HG03066 (cell line): ENCODE data around the gene CD40LG.

ENCODE experiments used
- ATAC-seq: cut with Tn5 transposase; IDR thresholded peaks from one replicate; pipeline ENCODE4 v1.9.1; 2021; ENCODE audit warnings: low read depth; ENCODE audit not compliant: unreplicated experiment

CD40LG gene

DNA sequence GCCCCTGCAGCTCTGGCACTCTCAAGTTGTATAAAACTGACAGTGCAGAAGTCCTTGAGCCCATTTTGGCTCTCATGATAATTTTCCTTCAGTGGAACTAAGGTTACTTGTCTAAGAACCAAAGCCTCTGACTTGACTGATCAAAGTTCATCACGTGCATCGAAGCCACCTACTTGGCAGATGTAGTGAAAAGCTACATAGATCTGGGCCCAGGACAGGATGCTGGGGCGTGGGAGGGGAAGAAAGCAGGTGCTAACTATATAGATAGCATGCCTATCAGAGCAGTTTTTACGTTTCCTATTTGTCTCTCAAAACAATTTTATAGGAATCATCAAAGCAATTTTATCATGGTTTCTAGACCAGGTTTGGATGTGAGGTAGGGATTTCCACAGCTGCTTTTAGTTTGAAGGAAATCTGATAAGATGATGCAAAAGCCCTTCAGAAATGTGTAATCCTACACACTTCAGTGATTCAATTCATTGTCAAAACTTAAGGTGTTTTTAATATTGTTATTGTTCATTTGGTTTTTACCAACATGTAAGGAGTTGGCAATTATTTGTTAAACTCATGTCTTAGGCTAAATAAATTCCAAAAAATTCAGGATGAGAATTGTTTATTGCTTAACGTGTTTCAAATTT, 1.2 kb upstream of the CD40LG start:
- no peak for ATAC-seq

DNA sequence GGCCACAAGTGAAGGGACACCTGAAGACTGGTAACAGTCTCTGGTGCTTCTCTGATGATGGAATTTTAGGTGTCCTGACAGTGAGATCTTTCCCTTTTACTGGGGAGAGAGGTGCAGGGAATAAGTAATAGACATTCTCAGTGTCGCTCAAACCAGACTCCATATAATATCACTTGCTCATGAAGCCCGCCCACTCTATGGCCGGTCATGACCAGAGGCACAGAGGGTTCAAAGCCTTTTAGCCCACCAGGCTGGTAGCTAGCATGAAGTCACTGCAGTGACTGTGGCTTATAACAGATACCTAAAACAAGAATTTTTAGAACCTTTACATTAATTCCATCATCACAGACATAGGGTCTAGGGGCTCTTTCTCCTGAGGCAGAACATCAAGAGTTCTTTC, 2.9 kb downstream of the CD40LG start:
- no peak for ATAC-seq

DNA sequence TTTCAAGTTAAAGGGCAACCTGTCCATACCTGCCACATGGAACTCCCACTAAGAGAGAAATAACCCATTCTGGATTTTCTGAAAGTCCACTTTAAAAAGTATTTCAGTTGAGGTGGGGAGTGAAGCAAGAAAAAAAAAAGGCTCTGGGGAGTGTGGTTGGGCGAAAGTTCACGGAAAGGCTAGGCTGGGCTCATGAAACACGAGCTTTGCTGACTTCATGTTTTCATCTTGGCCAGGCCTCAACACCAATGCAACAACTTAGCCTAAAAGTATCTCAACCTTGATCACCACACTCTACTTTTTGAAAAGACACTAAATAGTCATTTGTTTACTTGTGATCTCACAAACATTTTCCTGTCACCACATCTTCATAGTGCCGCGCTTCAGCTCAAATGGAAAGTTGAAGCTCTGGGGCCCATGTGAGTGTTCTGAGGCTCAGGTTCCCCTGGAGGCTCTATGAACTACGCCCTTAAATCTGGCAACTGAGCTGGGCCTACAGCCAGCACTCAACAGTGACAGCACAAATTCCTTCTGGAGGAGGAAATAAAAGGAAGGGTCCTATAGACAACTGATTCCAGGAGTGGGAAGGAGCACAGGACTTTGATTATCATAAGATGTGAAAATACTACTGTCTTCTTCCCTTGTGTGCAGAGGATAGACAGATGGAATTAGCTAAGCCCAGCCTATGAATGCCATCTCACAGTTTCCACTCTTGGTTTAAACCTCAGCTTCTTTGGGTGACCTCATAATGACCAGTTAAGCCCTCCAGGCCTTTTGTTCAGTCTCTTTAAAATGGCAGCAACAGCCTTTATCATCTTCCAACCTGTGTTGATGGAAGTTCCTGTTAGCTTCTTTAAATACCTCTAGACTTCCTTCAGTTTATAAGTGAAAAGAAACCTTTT, 5.1 kb downstream of the CD40LG start:
- ATAC-seq = no peak

DNA sequence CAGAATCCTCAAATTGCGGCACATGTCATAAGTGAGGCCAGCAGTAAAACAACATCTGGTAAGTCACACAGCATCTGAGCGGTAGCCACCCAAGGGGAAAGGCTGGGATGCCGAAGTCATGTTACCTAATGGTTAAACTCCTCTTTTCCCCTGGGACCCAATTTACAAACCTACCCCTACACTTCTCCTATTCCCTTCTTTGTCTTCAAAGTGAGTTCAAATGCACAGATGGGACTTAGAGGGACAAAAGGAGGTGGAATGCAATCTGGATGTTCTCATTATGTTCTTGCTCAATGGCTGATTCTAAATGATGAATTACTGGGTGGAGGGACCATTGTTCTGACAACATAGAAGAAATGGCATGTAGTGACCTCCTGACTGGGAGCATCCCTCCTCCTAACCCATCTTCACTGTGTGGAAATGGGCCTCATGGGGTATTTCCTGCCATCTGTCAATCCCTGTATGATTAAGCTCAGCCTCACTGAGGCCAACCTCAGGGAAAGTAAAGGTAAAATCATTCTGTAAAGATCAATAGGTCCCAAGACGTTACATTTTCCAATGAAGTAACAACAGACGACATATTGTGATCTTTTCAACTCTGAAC, 8.5 kb downstream of the CD40LG start:
- ATAC-seq = no peak

DNA sequence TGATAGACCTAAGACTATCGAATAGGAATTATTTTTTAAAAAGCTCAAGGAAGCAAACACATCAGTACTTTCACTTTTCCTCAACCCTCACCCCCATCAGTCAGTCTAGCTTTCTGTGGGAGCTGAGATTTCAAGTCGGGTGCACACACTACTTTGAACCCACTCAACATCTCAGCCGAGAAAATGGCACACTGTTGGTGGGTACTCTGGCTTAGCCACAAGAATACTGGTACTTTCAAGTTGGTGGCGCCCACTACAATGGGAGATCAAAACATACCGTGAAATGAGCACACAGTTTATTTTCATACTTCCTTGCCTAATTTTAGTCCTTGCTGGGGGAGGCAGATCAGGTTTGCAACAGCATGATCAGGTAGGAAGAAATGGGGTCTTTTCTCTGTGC, 10.2 kb downstream of the CD40LG start:
- ATAC-seq = no peak

DNA sequence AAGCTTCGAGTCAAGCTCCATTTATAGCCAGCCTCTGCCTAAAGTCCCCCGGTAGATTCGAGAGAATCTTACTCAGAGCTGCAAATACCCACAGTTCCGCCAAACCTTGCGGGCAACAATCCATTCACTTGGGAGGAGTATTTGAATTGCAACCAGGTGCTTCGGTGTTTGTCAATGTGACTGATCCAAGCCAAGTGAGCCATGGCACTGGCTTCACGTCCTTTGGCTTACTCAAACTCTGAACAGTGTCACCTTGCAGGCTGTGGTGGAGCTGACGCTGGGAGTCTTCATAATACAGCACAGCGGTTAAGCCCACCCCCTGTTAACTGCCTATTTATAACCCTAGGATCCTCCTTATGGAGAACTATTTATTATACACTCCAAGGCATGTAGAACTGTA, 11.2 kb downstream of the CD40LG start:
- no peak for ATAC-seq

DNA sequence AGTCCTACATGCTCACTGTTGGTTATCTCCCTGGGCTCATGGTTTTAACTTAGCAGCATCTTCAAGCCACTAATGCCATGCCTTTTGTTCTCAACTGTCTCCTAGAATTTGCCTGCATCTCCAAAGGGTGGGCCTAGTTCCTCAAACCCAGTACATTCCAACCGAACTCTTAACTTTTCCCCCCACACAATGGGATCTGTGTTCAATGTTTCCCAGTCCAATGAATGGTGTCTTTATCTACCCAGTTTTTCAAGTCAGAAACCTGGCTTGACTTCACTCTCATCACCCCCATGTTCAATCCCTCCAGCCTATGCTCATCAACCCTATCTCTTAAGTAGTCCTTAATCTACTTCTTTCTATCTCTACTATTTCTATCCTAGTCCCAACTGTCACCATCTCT, 12.9 kb downstream of the CD40LG start:
- ATAC-seq = no peak

DNA sequence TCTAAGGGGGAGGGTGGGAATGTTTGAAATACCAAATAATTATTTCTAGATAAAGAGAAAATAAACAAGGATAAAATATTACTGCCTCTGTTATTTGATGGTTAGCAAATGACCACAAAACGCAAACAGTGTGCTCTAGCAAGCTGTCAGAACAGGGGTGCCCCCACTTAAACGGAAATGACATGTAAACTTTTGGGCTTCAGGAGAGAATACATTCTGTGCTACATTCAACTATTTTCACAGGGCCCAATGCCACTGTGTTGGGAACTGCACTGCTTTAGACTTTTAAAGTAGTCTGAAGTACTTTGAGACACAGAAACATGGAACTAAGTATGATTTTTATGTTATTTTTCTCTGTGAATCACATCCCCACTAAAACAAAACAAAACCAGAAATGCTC, 14.1 kb downstream of the CD40LG start:
- no peak for ATAC-seq

DNA sequence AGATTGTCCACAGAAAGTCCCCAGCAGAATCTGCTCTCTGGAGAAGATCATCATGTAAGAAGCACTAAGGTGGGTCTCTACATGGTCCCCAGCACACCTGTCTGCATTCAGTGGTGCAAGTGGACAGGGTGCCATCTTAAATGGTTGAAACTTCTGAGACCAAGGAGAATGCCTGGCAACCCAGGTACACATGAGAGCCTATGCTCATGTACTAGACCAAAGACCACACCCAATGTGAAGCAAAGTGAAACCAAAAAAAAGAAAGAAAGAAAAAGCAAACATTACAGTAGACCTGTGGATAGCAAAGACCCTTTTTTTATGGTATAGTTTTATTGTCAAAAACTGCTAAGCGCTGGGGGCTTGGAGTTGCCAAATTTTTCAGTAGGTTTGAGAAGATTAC, 15.0 kb downstream of the CD40LG start:
- no peak for ATAC-seq

DNA sequence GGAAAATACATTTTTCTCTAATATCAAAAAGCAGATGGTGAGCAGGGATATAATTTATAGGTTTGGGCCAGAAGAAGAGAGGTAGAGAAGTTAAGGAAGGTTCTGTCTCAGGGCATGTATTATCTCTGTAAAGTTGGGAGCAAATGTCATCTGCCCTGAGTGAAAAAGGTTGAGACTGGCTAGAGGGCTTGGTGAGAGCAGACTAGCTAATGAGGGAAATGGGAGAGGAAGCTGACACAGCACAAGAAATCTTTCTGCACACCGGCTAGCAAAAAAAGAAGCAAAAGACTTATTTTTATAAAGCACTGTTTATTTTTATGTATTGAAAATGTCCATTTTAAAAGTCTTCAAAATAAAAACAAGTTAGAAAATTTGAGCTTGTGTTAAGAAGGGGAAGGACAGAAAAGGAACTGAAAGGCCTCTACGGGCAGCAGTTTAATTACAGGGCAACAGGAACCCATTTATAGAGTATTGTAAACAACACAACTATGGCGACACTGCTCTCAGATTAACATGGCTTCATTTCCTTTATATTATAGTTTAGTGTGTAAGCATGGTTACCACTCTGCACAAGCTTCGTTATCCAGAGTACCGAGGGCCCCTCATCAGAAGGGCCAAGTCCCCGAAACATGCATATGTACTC, 17.4 kb downstream of the CD40LG start:
- ATAC-seq = peak; percentile 68

DNA sequence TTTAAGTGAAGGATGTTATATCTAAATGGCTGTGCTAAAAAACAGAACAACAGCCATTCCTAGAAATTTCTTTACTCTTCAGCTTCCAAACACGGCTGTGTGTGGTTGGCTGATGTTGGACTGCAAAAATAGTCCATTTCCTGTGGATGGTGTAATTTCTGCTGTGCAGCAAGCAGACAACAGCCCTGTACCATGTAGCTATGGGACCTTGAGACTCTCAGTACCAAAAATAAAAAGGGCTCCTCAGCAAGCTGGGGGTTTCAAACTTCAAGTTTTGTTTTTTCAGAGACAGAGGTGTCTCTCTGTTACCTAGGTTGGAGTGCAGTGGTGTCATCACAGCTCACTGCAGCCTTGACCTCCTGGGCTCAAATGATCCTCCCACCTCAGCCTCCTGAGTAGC, 18.1 kb downstream of the CD40LG start:
- no peak for ATAC-seq

DNA sequence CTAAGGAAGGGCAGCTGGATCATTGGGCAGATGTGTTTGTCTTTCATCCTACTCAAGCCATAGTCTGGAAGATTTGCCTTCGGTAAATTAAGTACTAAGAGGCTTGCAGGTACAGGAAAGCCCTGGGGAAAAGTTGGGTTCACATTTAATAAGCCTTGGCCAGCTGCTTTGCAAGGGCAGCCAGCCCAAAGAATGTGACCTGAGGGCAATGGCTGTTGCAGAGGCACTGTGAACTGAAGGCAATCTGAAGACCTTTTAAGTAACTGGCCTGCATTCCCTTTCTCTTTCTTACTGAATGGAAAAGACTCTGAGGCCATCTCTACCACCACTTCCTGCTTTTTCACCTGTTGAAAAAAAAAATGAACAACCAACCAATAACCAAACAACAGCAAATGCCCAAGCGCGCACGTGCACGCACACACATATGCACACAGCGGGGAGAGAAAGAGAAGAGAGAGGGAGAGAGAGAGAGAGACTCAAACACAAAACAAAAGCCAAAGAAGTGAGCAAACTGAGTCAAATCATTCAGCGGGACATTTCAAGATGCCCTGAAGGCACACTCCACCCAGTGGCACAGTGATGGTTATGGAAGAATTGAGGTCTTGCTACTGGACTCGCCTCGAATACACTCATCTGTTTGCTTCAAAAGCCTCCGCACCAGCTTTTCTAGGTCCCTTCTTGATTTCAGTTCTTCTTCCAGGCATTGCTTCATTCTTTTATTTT, 19.6 kb downstream of the CD40LG start:
- no peak for ATAC-seq

DNA sequence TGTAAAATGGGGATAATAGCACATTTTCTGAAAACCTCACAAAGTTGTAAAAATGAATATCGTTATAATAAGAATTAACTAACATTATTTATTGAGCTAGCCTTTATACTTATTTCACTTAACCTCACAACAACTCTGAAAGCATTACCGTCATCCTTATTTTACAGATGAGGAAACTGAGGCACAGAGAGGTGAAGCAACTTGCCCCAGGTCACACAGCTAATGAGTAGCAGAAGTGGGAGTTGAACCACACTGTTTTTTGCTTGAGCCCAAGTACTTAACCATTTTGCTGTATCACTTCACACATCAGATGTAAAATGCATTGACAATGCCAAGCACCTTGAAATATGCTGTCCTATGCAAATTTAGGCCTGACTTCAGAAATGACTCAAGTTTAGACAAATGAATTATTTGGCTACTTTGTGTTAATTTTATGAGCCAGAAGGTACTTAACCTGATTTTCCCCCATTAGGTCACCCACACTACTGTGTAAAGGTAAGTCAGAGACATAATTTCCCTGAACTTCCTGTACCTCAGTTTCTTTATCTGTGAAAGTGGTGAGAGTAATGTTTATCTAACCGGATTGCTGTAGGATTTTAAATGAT, 23.1 kb downstream of the CD40LG start:
- ATAC-seq = no peak

DNA sequence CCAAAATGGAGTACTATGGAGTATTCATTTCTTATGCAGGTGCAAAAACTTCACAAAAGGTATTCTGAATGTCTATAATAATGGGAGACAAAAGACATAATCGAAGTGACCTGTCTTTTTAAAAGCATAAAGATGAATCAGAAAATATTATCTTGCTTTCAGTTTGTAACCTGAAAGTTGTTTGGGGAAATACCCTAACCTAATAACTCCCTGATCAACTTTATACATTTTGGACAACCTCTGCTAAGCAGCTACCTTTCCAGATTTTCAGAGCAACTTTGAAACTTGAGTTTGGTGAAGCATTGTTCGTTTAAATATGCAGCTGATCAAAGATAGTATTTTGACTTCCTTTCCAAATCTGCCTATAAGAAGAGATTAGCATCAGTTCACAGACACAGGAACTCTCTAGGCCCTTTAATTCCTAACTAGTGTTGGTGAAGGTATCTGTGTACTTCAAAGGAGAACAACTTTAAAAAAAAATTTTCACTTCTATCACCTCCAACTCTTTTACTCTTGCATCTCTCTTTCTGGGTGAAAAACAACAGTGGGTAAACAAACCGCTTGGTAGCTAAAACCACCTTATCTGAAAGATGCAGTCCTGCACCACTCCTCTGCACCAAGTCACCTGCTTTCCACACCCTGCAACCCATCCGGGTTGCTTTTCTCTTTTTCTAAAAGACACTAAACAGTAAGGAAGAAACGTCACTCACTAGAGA, 26.5 kb downstream of the CD40LG start:
- no peak for ATAC-seq

DNA sequence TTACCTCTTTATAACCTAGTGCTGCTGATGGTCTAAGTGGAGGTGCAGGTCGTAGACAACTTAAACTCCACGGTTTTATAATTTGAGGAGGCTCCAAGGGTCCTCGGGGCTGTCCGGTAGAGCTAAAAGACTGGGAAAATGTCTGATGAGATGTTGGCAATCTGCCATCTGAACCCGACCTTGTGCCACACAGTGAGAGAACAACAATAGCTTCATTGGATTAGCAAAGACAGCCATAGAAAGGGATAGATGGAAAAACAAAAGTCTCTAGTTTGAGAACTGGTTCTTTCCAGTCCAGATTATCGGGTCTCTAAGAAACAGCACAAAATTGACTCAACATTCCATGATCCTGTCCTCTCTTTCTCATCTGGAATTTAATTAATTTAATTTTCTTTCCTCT, 31.6 kb downstream of the CD40LG start:
- no peak for ATAC-seq

DNA sequence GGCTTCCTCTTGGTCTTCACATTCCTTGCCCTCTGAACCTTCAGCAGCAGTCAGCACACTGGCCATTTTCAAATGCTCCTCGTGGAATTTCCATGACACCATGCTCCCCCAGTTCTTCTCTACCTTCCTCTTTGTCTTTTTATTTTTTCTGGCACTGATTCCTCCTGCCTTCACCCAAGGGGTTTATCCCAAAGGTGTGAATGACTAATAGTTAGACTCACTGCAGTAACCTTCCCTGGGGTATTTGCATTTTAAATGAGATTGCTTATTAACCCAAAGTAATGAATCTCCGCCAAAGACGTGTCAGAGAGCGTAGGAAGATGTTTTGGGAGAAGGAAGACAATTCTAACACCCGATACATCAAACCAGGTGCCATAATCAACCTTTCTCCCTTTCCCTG, 36.2 kb downstream of the CD40LG start:
- no peak for ATAC-seq

DNA sequence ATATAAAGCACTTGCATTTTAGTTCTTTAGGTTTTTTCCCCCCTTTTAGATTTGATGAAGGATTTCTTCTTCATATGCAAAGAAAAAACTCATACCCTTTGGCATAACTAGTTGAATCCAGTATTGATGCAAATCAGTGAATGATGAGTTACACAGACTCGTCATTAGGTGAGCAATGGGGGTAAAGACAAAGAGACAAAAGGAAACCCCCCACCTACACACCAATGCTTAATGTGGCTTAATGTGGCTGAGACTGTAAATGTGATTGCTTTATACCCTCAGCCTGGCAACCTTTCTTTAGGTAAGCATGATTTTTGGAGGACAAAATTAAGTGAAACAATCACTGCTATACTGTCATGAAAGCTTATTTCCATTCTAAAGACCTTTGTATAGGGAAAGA, 39.5 kb downstream of the CD40LG start:
- ATAC-seq = no peak

DNA sequence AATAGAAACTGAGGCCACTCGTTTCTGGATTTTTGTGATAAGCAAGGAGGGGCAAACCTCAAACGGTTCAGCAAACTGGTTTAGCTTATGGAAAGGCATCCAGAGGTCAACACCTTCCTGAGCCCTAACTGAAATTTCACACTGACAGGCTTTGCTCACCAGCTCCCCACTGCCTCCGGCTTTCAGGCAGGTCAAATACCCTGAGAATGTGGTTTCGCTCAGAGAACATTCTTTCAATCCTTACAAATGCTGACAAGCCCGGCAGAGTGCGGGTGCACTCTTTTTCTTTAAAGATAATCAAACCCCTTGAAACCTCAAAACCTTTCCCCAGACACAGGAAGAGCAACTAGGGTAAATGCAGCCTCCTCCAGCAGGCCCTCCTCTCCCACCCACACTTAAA, 41.5 kb downstream of the CD40LG start:
- peak; percentile 61 for ATAC-seq

DNA sequence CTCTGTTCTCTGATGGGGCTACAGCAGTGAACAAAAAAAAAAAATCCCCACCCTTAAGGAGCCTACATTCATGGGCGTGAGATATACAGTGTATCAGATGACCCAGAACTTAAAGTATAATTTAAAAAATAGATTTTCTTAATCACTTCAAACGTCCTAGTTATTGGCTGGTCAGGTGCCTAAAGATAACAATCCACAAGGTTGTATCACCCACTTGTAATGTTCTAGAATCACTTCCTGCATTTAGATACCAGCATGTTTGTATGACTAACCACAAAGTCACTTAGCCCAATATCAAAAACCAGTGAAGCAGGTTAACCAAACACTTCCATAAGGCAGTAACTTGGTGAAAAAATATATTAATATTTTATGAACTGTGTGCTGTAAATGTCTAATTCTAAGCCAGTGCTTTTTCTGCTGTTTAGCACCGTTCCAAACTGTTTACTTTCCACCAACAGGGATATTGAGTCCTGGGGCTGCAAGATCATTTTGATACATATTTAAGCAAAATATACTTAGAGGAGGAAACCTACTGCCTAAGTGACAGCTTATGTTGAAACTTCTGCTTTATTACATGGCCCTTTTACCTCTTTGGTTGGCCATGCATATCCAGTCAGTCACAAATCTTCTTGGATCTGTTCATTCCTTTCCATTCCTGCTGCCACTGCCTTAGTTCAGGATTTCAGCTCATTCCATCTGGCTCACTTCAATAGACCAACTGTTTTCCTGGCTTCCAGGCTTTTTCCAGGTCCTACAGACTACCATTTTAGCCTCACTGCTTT, 43.3 kb downstream of the CD40LG start:
- ATAC-seq = no peak
